Vagina (tissue), 2 donors: Measurements from ENCODE around the gene HCFC1R1. TPM values are rescaled to one million over a fixed set of nuclear protein-coding genes. Genes with fewer than 3 reads are reported as not detected.

Experiments used
- DNase-seq, 2 donors: peaks; one replicate each; pipeline ENCODE4 v3.0.0-alpha.2; 2017; ENCODE audit errors: extremely low spot score in 2 of 2
- H3K27ac ChIP-seq: fragments of 200-600 bp; sonication (generic); one replicate; pipeline ENCODE4 v1.5.1; 2019
- H3K27me3 ChIP-seq: fragments of 200-600 bp; sonication (generic); one replicate; pipeline ENCODE4 v1.5.1; 2019
- H3K36me3 ChIP-seq, 2 donors: fragments of 200-600 bp; sonication (generic); one replicate each; pipeline ENCODE4 v1.5.1; 2017 to 2019
- H3K4me1 ChIP-seq: fragments of 200-600 bp; sonication (generic); one replicate; pipeline ENCODE4 v1.5.1; 2019
- H3K4me3 ChIP-seq, 2 donors: fragments of 200-600 bp; sonication (generic); 1 replicate in 1 of 2; 2 replicates in 1 of 2; pipeline ENCODE4 v1.5.1; 2016 to 2019
- H3K9me3 ChIP-seq: fragments of 200-600 bp; sonication (generic); one replicate; pipeline ENCODE4 v1.5.1; 2019
- CTCF ChIP-seq, 3 experiments: fragments of 450-650 bp in 2 of 3; fragments of 200-600 bp in 1 of 3; sonication (generic) in 1 of 3; IDR thresholded peaks; one replicate each; pipeline ENCODE4 v1.5.1; 2017 to 2019; ENCODE audit warnings: antibody characterized with exemption in 3 of 3, mild to moderate bottlenecking in 2 of 3, moderate library complexity in 2 of 3
- POLR2A ChIP-seq, 2 donors: fragments of 450-650 bp; IDR thresholded peaks; one replicate each; pipeline ENCODE4 v1.6.1; 2017; ENCODE audit warnings: antibody characterized with exemption in 2 of 2, mild to moderate bottlenecking in 2 of 2, moderate library complexity in 2 of 2
- POLR2AphosphoS5 ChIP-seq, 2 donors: sonication (generic); formaldehyde crosslinking; IDR thresholded peaks; one replicate each; pipeline ENCODE4 v1.9.0; 2017; ENCODE audit warnings: antibody characterized with exemption in 2 of 2, mild to moderate bottlenecking in 2 of 2, low read depth in 1 of 2; ENCODE audit not compliant: insufficient read depth in 1 of 2
- intact Hi-C: fragments of 100-400 bp; cut with DNase I; formaldehyde crosslinking; loops from one replicate; pipeline ENCODE4 v1.15.1; 2023
- total RNA-seq: library from RNA; depleted of rRNA; stranded (reverse); fragments of >200 nt; gene quantifications from one replicate; pipeline ENCODE4 v1.2.3, GENCODE V29; 2016

Gene HCFC1R1
- total RNA-seq, 1 donor from 2014 or later: 39.0 TPM

- no peak for DNase-seq
- Histone ChIP-seq H3K36me3 (no peaks in the 10 kb centered on the region), H3K4me3 (no peak overlapping the region), H3K4me1 (peaks cover 23% of the 10 kb centered on the region), H3K9me3 (no peaks in the 10 kb centered on the region), H3K27ac (no peak overlapping the region), H3K27me3 (no peaks in the 10 kb centered on the region)
- intact Hi-C loops: no loop called here
- TF ChIP-seq CTCF (IDR thresholded peaks at IDR 0.05): no peak
- TF ChIP-seq POLR2A (IDR thresholded peaks at IDR 0.05): no peak
- TF ChIP-seq POLR2AphosphoS5 (IDR thresholded peaks at IDR 0.05; ENCODE audit: insufficient read depth in 1 of 2, low read depth in 1 of 2): no peak
Observed at GRCh38 chr16:3063625-3064386, 40.1 kb upstream of the HCFC1R1 start.

DNA sequence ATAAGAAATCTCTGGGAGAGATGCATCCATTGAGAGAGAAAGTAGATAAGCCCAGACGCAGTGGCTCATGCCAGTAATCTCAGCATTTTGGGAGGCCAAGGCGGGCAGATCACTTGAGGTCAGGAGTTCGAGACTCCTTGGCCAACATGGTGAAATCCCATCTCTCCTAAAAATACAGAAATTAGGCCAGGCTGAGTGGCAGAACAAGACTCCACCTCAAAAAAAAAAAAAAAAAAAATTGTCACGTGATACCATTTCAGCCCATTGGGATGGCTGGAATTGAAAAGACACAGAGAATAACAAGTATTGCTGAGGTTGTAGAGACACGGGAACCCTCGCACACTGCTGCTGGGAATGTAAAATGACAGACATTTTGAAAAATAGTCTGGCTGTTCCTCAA lies 38.8 kb upstream of the HCFC1R1 start:
- DNase-seq: no peak
- intact Hi-C loops: no loop called here
- Histone ChIP-seq H3K27me3 (no peaks in the 10 kb centered on the region), H3K36me3 (no peaks in the 10 kb centered on the region), H3K4me3 (no peak overlapping the region), H3K4me1 (peaks cover 34% of the 10 kb centered on the region), H3K9me3 (no peaks in the 10 kb centered on the region), H3K27ac (no peak overlapping the region)
- TF ChIP-seq POLR2A (IDR thresholded peaks at IDR 0.05) (no peak), POLR2AphosphoS5 (IDR thresholded peaks at IDR 0.05; ENCODE audit: insufficient read depth in 1 of 2, low read depth in 1 of 2) (no peak), CTCF (IDR thresholded peaks at IDR 0.05) (no peak)

- Histone ChIP-seq H3K4me3 (no peak overlapping the region), H3K36me3 (no peaks in the 10 kb centered on the region), H3K9me3 (no peaks in the 10 kb centered on the region), H3K27me3 (no peaks in the 10 kb centered on the region), H3K4me1 (peaks cover 27% of the 10 kb centered on the region), H3K27ac (no peak overlapping the region)
- intact Hi-C loops: no loop called here
- TF ChIP-seq CTCF (IDR thresholded peaks at IDR 0.05) (no peak), POLR2AphosphoS5 (IDR thresholded peaks at IDR 0.05; ENCODE audit: insufficient read depth in 1 of 2, low read depth in 1 of 2) (no peak), POLR2A (IDR thresholded peaks at IDR 0.05) (no peak)
- DNase-seq: no peak
Observed at GRCh38 chr16:3060339-3061127, 36.8 kb upstream of the HCFC1R1 start.

DNA sequence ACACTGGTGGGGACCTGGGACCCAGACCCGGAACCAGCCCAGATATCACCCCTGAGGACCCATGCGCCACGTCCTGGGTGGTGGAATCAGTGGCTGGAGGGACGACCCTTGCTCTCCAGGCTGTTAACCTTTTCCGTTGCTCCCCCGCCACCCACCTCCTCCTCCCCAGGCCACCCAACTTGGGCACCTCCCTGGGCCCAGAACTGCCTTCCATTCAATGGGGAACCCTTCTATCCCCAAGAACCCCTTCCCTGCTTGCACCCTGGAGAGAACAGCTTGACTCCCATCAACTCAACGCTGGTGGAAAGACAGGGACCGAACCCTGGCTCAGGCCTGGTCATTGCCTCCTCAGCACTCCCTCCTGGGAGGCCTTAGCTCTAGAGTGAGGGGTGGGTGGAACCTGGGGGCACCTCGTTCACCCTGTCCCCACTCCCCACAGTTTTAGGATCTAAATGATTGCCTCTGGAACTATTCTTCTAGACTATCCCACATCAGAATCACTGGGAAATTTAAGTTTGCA lies 36.0 kb upstream of the HCFC1R1 start:
- peak overlapping the region; percentile 76 for H3K27ac ChIP-seq
- no peaks in the 10 kb centered on the region for H3K36me3 ChIP-seq
- TF ChIP-seq POLR2A (IDR thresholded peaks at IDR 0.05): no peak
- TF ChIP-seq CTCF (IDR thresholded peaks at IDR 0.05): no peak
- no peak for TF ChIP-seq POLR2AphosphoS5 (IDR thresholded peaks at IDR 0.05; ENCODE audit: insufficient read depth in 1 of 2, low read depth in 1 of 2)
- no peaks in the 10 kb centered on the region for H3K27me3 ChIP-seq
- H3K4me3 ChIP-seq: peak overlapping the region; percentile 78 to 80
- H3K9me3 ChIP-seq: no peaks in the 10 kb centered on the region
- peaks cover 20% of the 10 kb centered on the region for H3K4me1 ChIP-seq
- DNase-seq: no peak
- intact Hi-C loops: loop anchor here (5.0 kb wide), 2 partner anchors 53 to 103 kb away; partner anchors contain the start of gene ZNF205
